AG09309 (cell line): ENCODE measurements around the gene PTHLH.

Experiments
- DNase-seq: peaks from one replicate; pipeline ENCODE4 v3.0.0-alpha.2; 2010; ENCODE audit warnings: low read depth
- H3K4me3 ChIP-seq: 2 replicates; pipeline ENCODE4 v1.5.1; 2011; ENCODE audit warnings: mild to moderate bottlenecking, low read depth, low read length, moderate library complexity; ENCODE audit not compliant: control insufficient read depth
- CTCF ChIP-seq: IDR thresholded peaks from 2 replicates; pipeline ENCODE4 v1.5.1; 2011; ENCODE audit warnings: mild to moderate bottlenecking, low read depth, low read length, inconsistent platforms; ENCODE audit not compliant: insufficient read depth, control insufficient read depth; ENCODE audit errors: missing control alignments

PTHLH gene

GRCh38 chr12:27965966-27966365 is 6.6 kb downstream of the PTHLH start:
- TF ChIP-seq CTCF: no peak
- no peak overlapping the region for H3K4me3 ChIP-seq
- DNase-seq: no peak

GRCh38 chr12:27965411-27965810 is 7.1 kb downstream of the PTHLH start:
- no peak for DNase-seq
- no peak for TF ChIP-seq CTCF
- H3K4me3 ChIP-seq: no peak overlapping the region

- no peak for TF ChIP-seq CTCF
- H3K4me3 ChIP-seq: no peak overlapping the region
- no peak for DNase-seq
These were observed 8.4 kb downstream of the PTHLH start for GRCh38 chr12:27964123-27964522.

- no peak overlapping the region for H3K4me3 ChIP-seq
- no peak for DNase-seq
- TF ChIP-seq CTCF: no peak
These were observed 11.7 kb downstream of the PTHLH start for GRCh38 chr12:27960821-27961220.

- no peak for DNase-seq
- H3K4me3 ChIP-seq: no peak overlapping the region
- TF ChIP-seq CTCF: no peak
These were observed 13.9 kb downstream of the PTHLH start for GRCh38 chr12:27958675-27959074.

GRCh38 chr12:27957366-27957765 is 15.2 kb downstream of the PTHLH start:
- no peak for TF ChIP-seq CTCF
- no peak for DNase-seq
- no peak overlapping the region for H3K4me3 ChIP-seq

GRCh38 chr12:27953817-27954216 is 18.7 kb downstream of the PTHLH start:
- no peak overlapping the region for H3K4me3 ChIP-seq
- DNase-seq: no peak
- no peak for TF ChIP-seq CTCF
